ENCODE measurements around the gene TSSK3. TPM values are rescaled to one million over a fixed set of nuclear protein-coding genes. Genes with fewer than 3 reads are reported as not detected.

The TSSK3 gene
- total and polyA plus RNA-seq, 3 experiments from 2014 or later = 0.33 to 1.1 (median 0.44) TPM

DNA sequence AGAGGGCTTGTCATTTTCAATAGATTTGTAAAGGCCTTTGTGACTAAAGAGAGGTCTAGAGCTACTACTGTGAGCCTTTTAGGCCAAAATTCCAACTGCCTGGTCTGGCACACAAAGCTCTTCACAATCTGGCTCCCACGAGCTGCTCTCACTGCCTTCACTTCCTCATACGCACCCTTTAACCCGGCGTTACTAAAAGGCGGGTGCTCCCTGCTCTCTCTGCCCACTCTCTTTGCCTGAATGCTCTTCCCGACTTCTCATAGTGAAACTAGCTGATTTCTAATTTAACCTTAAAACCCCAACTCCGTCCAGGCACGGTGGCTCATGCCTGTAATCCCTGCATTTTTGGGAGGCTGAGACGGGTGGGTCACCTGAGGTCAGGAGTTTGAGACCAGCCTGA is 17.7 kb downstream of the TSSK3 start:
- Mint-ChIP-seq H3K4me1 (peaks cover 0 to 4% (median 4%) of the 10 kb centered on the region in 3 donors), H3K27ac (peak overlapping the region in 1 of 8 donors; percentile 43)
- CTCF ChIA-PET = no interaction called here

DNA sequence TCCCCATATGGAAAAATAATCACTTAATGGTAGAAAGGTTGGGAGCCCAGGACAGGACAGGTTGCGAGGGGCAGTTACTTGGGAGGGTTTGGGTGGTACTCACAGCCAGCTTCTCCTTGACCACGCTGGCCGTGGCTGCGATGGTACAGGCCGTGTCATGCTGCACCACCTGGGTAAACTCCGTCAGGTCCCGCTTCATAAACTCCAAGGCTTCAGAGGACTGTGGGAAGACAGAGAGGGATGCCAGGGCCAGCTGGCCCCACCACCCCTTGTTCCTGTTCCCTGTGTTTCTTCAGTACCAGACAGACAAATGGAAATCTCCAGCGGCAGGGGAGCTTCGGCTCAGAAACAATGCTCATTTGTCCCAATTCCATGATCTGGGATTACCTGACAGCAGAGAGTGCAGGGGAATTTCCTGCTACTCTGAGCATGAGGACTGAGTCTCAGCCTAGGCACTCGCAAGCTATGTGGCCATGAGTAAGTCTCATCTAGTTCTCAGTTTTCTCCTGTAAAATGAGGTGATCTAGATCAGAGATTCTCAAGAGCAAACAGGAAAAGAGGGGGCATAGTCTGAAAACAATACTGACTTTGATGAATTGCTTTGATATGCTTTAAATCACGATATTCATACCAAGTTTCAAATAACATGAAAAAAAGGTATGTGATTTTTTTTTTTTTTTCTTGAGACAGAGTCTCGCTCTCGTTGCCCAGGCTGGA is 24.5 kb downstream of the TSSK3 start:
- no peaks in the 10 kb centered on the region for H3K27me3 Mint-ChIP-seq
- Histone ChIP-seq H3K4me3 (ENCODE audit: low read length) (no peak overlapping the region), H3K36me3 (ENCODE audit: insufficient read depth, low read length) (peaks cover 58% of the 10 kb centered on the region), H3K27ac (ENCODE audit: low read depth, low read length) (no peak overlapping the region), H3K27me3 (ENCODE audit: insufficient read depth, low read length, poor library complexity, severe bottlenecking) (no peaks in the 10 kb centered on the region), H3K9me3 (ENCODE audit: low read length) (no peaks in the 10 kb centered on the region), H3K4me1 (ENCODE audit: insufficient read depth, low read length) (peaks cover 16% of the 10 kb centered on the region)
- CTCF ChIA-PET = interaction anchor here (2.0 kb wide), 1 partner anchor 14 kb away, joined by 7 read pairs; no protein-coding TSS in a partner anchor
- peak overlapping the region in 1 of 8 donors; percentile 29 for H3K27ac Mint-ChIP-seq
- peaks cover 5 to 7% (median 6%) of the 10 kb centered on the region in 3 donors for H3K4me1 Mint-ChIP-seq
- H3K9me3 Mint-ChIP-seq = no peaks in the 10 kb centered on the region
- POLR2A ChIA-PET = interaction anchor here (0.6 to 0.8 kb wide), 3 partner anchors 8 to 219 kb away, joined by 3 to 6 read pairs (median 4); partner anchors contain the start of gene BSDC1
- no peak overlapping the region for H3K4me3 Mint-ChIP-seq
- DNase-seq = no peak
- H3K36me3 Mint-ChIP-seq = peaks cover 0 to 56% (median 11%) of the 10 kb centered on the region in 3 donors

More for the DNA sequence above, 17.7 kb downstream of the TSSK3 start:
- Histone ChIP-seq H3K27me3 (ENCODE audit: insufficient read depth, low read length, poor library complexity, severe bottlenecking) (no peaks in the 10 kb centered on the region), H3K9me3 (ENCODE audit: low read length) (no peaks in the 10 kb centered on the region), H3K4me3 (ENCODE audit: low read length) (no peak overlapping the region), H3K36me3 (ENCODE audit: insufficient read depth, low read length) (peaks cover 70% of the 10 kb centered on the region), H3K4me1 (ENCODE audit: insufficient read depth, low read length) (no peaks in the 10 kb centered on the region), H3K27ac (ENCODE audit: low read depth, low read length) (no peak overlapping the region)
- no peak for DNase-seq
- POLR2A ChIA-PET = no interaction called here
- Mint-ChIP-seq H3K36me3 (peaks cover 14 to 94% (median 15%) of the 10 kb centered on the region in 3 donors), H3K27me3 (no peaks in the 10 kb centered on the region), H3K9me3 (no peaks in the 10 kb centered on the region), H3K4me3 (no peak overlapping the region)

DNA sequence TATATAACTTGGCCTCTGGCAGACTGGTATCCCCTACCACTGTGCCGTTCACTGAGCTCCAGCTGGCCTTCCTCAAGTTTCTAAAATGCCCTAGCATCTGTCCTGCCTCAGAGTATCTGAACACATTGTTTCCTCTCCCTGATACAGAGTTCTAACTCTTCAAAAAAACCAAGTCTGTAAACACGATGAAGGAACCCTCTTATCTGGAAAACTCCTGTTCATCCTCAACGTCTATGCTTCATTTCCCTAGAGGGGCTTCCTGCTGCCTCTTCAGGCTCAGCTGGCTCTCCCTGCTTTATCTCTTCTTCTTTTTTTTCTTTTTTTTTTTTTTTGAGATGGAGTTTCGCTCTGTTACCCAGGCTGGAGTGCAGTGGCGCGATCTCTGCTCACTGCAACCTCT is 26.3 kb downstream of the TSSK3 start:
- H3K27me3 ChIP-seq (ENCODE audit: insufficient read depth, low read length, poor library complexity, severe bottlenecking) = no peaks in the 10 kb centered on the region
- H3K9me3 ChIP-seq (ENCODE audit: low read length) = no peaks in the 10 kb centered on the region
- ChIA-PET CTCF (interaction anchor here (0.7 kb wide), 1 partner anchor 173 kb away, joined by 3 read pairs; no protein-coding TSS in a partner anchor), POLR2A (interaction anchor here (0.6 kb wide), 1 partner anchor 97 kb away, joined by 3 read pairs; no protein-coding TSS in a partner anchor)
- H3K27ac Mint-ChIP-seq = no peak overlapping the region
- no peaks in the 10 kb centered on the region for H3K9me3 Mint-ChIP-seq
- peaks cover 32% of the 10 kb centered on the region for H3K4me1 ChIP-seq (ENCODE audit: insufficient read depth, low read length)
- H3K4me1 Mint-ChIP-seq = peaks cover 5 to 19% (median 6%) of the 10 kb centered on the region in 3 donors
- no peak overlapping the region for H3K4me3 ChIP-seq (ENCODE audit: low read length)
- H3K36me3 ChIP-seq (ENCODE audit: insufficient read depth, low read length) = peaks cover 48% of the 10 kb centered on the region
- no peak overlapping the region for H3K27ac ChIP-seq (ENCODE audit: low read depth, low read length)
- no peaks in the 10 kb centered on the region for H3K27me3 Mint-ChIP-seq
- DNase-seq = no peak
- no peak overlapping the region for H3K4me3 Mint-ChIP-seq
- peaks cover 0 to 49% (median 10%) of the 10 kb centered on the region in 3 donors for H3K36me3 Mint-ChIP-seq

DNA sequence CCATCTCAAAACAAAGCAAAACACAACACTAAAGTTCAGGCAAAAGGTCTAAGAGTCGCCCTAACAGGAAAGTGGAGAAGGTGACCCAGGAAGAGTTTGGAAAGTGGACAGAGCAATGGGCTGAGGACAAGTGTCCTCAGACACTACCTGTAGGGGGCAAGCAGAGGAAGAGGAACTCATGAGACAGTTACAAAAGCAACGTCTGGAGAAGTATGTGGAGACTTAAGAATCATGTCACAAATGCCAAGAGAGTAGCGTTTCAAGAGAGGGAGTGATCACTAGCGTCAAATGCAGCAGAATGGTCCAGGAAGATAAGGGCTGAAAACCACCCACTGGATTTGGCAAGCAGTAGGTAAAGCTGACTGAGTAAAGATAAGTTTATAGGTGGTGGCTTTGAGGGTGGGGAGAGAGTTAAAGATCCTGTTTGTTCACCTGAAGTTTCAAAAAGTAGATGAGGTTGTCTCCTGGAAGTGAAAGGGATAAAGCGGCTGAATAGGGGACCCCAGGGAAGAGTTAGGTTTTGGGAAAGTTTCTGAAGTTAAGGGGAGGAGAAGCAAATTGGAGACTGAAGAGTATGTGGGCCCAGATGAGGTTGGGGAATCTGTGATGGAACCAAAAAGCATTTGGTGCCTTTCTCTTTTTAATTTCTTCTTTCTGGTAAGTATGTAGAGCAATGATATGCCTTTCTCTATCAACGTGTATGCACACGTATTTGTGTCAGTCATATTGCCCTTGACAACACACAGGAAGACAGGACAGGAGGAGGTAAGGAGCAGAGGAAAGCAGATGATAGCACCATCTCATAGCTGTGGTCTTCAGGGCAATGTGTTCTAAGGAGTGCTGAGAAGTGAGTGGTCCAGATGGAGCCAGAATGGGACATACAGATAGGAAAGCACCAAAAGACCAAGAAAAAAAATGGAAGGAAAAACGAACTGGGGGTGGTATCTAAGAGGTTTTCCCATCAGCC is 28.8 kb downstream of the TSSK3 start:
- H3K36me3 ChIP-seq (ENCODE audit: insufficient read depth, low read length) = peaks cover 27% of the 10 kb centered on the region
- no peaks in the 10 kb centered on the region for H3K27me3 ChIP-seq (ENCODE audit: insufficient read depth, low read length, poor library complexity, severe bottlenecking)
- Mint-ChIP-seq H3K9me3 (no peaks in the 10 kb centered on the region), H3K4me1 (peaks cover 18 to 31% (median 20%) of the 10 kb centered on the region in 3 donors), H3K36me3 (peaks cover 0 to 35% (median 8%) of the 10 kb centered on the region in 3 donors), H3K4me3 (no peak overlapping the region), H3K27ac (no peak overlapping the region), H3K27me3 (peaks cover 0 to 2% of the 10 kb centered on the region in 2 donors)
- ChIA-PET CTCF (interaction anchor here (1.4 kb wide), 1 partner anchor 9 kb away, joined by 3 read pairs; no protein-coding TSS in a partner anchor), POLR2A (interaction anchor here (0.6 to 1.5 kb wide), 3 partner anchors 55 to 640 kb away, joined by 3 to 6 read pairs (median 4); partner anchors contain the start of gene MARCKSL1)
- no peaks in the 10 kb centered on the region for H3K9me3 ChIP-seq (ENCODE audit: low read length)
- no peak for DNase-seq
- no peak overlapping the region for H3K4me3 ChIP-seq (ENCODE audit: low read length)
- H3K4me1 ChIP-seq (ENCODE audit: insufficient read depth, low read length) = peaks cover 40% of the 10 kb centered on the region
- peak overlapping the region; percentile 55 for H3K27ac ChIP-seq (ENCODE audit: low read depth, low read length)

DNA sequence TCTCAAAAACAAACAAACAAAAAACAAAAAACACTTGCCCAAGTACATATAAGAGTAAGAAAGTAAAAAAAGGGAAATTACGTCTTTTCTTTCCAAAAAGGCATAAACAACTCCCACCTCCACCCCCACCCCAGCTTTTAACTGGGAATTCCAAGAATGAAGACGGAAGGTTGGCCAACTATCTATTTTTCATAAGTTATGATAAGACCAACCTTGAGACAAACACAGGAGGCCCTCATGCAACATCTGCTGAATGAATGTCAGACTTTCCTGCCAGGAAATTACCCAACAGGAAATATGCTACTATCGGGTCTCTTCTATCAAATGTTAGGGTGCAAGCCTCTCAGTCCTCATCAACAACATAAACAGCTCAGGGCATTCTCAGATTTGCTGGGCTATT is 30.0 kb downstream of the TSSK3 start:
- POLR2A ChIA-PET = interaction anchor here (0.7 to 1.5 kb wide), 3 partner anchors 20 to 641 kb away, joined by 3 to 4 read pairs (median 4); partner anchors contain the start of gene MARCKSL1
- Histone ChIP-seq H3K4me3 (ENCODE audit: low read length) (no peak overlapping the region), H3K36me3 (ENCODE audit: insufficient read depth, low read length) (peaks cover 27% of the 10 kb centered on the region), H3K27ac (ENCODE audit: low read depth, low read length) (peak overlapping the region; percentile 55), H3K9me3 (ENCODE audit: low read length) (no peaks in the 10 kb centered on the region), H3K4me1 (ENCODE audit: insufficient read depth, low read length) (peaks cover 40% of the 10 kb centered on the region), H3K27me3 (ENCODE audit: insufficient read depth, low read length, poor library complexity, severe bottlenecking) (no peaks in the 10 kb centered on the region)
- H3K4me1 Mint-ChIP-seq = peaks cover 14 to 26% (median 15%) of the 10 kb centered on the region in 3 donors
- peaks cover 0 to 2% of the 10 kb centered on the region in 2 donors for H3K27me3 Mint-ChIP-seq
- DNase-seq = no peak
- peaks cover 0 to 25% (median 1%) of the 10 kb centered on the region in 3 donors for H3K36me3 Mint-ChIP-seq
- H3K4me3 Mint-ChIP-seq = peak overlapping the region in 4 of 7 donors; percentile 33 to 99 (median 52)
- H3K27ac Mint-ChIP-seq = peak overlapping the region in 4 of 8 donors; percentile 35 to 72 (median 56)
- no peaks in the 10 kb centered on the region for H3K9me3 Mint-ChIP-seq
- CTCF ChIA-PET = interaction anchor here (1.4 kb wide), 2 partner anchors 8 to 20 kb away, joined by 3 read pairs; no protein-coding TSS in a partner anchor

DNA sequence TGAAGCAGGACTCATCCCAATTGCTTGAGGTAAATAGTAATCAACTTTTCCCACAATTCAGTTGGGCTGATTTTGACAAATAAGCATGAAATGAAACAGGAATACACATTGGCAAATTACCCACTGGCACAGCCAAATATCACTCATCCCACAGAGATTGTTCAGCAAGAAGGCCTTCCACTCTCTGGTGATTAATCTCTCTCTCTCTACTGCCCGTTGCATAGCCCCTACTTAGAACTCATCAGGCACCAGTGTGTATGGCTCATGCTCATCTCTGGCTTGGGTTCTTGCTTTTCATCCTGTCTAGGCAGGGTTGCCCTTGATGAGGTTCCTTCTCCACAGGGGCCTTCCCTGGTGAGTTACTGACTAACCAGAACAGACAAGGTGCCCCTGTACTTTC is 30.8 kb downstream of the TSSK3 start:
- no peaks in the 10 kb centered on the region for H3K27me3 ChIP-seq (ENCODE audit: insufficient read depth, low read length, poor library complexity, severe bottlenecking)
- DNase-seq = no peak
- H3K4me3 Mint-ChIP-seq = peak overlapping the region; percentile 92 to 100 (median 98)
- H3K36me3 ChIP-seq (ENCODE audit: insufficient read depth, low read length) = peaks cover 27% of the 10 kb centered on the region
- H3K9me3 Mint-ChIP-seq = no peaks in the 10 kb centered on the region
- peaks cover 0 to 20% (median 1%) of the 10 kb centered on the region in 3 donors for H3K36me3 Mint-ChIP-seq
- no peaks in the 10 kb centered on the region for H3K9me3 ChIP-seq (ENCODE audit: low read length)
- H3K4me3 ChIP-seq (ENCODE audit: low read length) = peak overlapping the region; percentile 99
- CTCF ChIA-PET = interaction anchor here (1.2 to 2.9 kb wide), 3 partner anchors 21 to 177 kb away, joined by 3 to 18 read pairs (median 4); no protein-coding TSS in a partner anchor
- H3K27ac Mint-ChIP-seq = peak overlapping the region in 7 of 8 donors; percentile 84 to 100 (median 100)
- H3K4me1 Mint-ChIP-seq = peaks cover 12 to 26% (median 14%) of the 10 kb centered on the region in 3 donors
- peaks cover 0 to 2% of the 10 kb centered on the region in 2 donors for H3K27me3 Mint-ChIP-seq
- H3K4me1 ChIP-seq (ENCODE audit: insufficient read depth, low read length) = peaks cover 40% of the 10 kb centered on the region
- POLR2A ChIA-PET = interaction anchor here (0.6 to 2.2 kb wide), 3 partner anchors 21 to 149 kb away, joined by 4 to 18 read pairs (median 9); partner anchors contain the start of gene MARCKSL1
- peak overlapping the region; percentile 99 for H3K27ac ChIP-seq (ENCODE audit: low read depth, low read length)

DNA sequence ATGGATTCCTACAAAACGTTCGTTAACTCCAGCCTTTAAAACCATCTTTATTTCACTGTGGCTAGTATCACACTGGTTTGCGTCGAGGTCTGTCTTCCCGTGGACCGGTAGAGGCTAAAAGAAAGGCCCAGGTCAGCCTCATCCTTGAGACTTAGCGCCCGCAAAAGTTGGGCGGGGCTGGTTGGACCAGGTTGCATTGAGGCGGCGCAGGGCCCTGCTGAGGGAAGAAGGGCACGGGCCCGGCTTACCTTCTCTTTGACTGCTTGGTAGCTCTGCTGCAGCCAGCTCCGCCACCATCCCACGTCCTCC is 31.4 kb downstream of the TSSK3 start:
- Histone ChIP-seq H3K4me3 (ENCODE audit: low read length) (peak overlapping the region; percentile 99), H3K27me3 (ENCODE audit: insufficient read depth, low read length, poor library complexity, severe bottlenecking) (no peaks in the 10 kb centered on the region), H3K27ac (ENCODE audit: low read depth, low read length) (peak overlapping the region; percentile 99), H3K36me3 (ENCODE audit: insufficient read depth, low read length) (peaks cover 23% of the 10 kb centered on the region), H3K9me3 (ENCODE audit: low read length) (no peaks in the 10 kb centered on the region), H3K4me1 (ENCODE audit: insufficient read depth, low read length) (peaks cover 40% of the 10 kb centered on the region)
- ChIA-PET POLR2A (interaction anchor here (0.6 to 2.2 kb wide), 15 partner anchors 7 to 378 kb away, joined by 3 to 18 read pairs (median 5); partner anchors contain the start of genes IQCC, KPNA6, MARCKSL1 and TXLNA), CTCF (interaction anchor here (1.1 to 2.9 kb wide), 5 partner anchors 9 to 430 kb away, joined by 3 to 18 read pairs (median 4); no protein-coding TSS in a partner anchor)
- H3K27ac Mint-ChIP-seq = peak overlapping the region; percentile 84 to 100 (median 100)
- peaks cover 12 to 26% (median 14%) of the 10 kb centered on the region in 3 donors for H3K4me1 Mint-ChIP-seq
- H3K9me3 Mint-ChIP-seq = no peaks in the 10 kb centered on the region
- peak overlapping the region; percentile 92 to 100 (median 98) for H3K4me3 Mint-ChIP-seq
- H3K27me3 Mint-ChIP-seq = peaks cover 0 to 2% of the 10 kb centered on the region in 2 donors
- peak in 1 of 5 donors; percentile 34 for DNase-seq
- H3K36me3 Mint-ChIP-seq = peaks cover 0 to 20% (median 1%) of the 10 kb centered on the region in 3 donors

Measured in CD8-positive, alpha-beta memory T cell (primary cell).